Measurements from ENCODE around the gene ZDHHC19.
"Not testable (repeated sequence)": the region's sequence is repeated elsewhere in the genome, so short reads cannot be mapped to it uniquely, and the experiment has no call there.

ZDHHC19 gene

DNA sequence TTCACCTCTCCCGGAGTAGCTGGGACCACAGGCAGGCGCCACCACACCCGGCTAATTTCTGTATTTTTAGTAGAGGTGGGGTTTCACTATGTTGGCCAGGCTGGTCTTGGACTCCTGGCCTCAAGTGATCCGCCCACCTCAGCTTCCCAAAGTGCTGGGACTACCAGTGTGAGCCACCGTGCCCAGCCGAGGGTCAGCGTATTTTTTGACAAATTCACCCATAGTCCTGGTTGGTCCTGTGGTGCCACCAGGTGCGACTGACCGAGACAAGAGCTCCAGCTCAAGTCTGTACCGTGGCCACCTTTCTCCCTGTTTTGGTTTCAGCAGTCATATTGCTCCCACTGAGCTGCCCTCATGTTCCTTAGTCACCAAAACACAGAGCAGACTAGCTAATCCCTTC is 13.9 kb upstream of the ZDHHC19 start:
- DNase-seq: no peak

DNA sequence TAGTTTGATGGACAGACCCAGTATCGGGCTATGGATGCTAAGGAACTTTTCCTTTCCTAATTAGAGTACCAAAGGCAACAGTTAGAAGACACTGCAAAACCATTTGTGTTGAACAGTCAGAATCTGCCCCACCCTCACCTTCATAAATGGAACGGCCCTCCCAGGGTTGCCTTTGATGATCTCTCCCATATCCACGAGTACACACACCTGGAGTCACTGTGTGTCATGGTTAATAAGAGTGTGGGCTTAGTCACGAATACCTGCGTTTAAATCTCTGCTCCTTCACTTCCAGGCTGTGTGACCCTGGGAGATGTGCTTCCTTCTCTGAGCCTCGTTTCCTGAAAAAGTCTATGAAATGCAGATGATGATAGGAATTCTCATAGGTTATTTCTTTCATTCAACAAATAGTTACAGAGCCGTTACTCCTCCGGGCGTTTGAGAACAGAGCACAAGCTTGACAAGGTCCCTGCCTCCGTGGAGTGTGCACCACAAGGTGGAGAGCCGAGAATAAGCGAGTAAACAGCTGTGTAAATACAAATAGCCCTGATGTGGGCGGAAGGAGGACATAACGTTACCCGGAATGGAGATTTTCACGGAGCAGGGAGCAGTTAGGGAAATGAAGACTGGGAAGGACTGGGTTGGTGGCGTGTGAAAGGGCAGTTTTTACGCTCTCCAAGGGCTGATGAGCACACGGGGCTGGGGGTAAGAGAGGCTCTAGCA is 11.8 kb upstream of the ZDHHC19 start:
- no peak for DNase-seq

GRCh38 chr3:196220991-196221390 is 9.8 kb upstream of the ZDHHC19 start:
- DNase-seq: no peak

GRCh38 chr3:196220587-196220986 is 9.4 kb upstream of the ZDHHC19 start:
- DNase-seq: no peak

- DNase-seq: no peak
Observed at GRCh38 chr3:196219970-196220311, 8.7 kb upstream of the ZDHHC19 start.

GRCh38 chr3:196219194-196219969 is 8.2 kb upstream of the ZDHHC19 start:
- peak; percentile 29 for DNase-seq

- peak; percentile 23 for DNase-seq
Observed at GRCh38 chr3:196218155-196218712, 7.0 kb upstream of the ZDHHC19 start.

GRCh38 chr3:196217307-196218154 is 6.3 kb upstream of the ZDHHC19 start:
- DNase-seq: no peak

GRCh38 chr3:196216681-196217211 is 5.5 kb upstream of the ZDHHC19 start:
- DNase-seq: no peak

DNA sequence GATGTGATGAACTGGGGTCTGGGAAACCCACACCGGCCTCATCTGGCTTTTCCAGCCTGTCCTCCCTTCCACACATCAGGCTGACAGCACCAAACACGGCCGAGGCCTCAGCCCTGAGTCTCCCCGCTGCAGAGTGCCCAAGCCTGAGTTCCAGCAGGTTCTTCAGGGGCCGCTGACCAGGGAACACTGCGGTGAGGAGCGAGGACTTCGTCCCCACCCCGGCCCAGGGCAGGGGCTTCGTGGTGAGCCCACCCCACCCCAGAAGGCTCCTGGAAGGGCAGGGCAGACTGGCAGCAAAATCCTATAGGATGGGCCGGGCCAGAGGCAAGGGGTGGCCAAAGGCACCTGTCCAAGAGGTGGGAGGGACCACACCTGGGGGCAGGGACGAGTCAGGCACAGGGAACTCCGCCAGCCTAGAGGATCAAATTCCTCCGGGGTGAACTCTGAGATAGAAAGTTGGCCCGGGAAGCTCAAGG is 4.9 kb upstream of the ZDHHC19 start, which contains the start of gene SLC51A:
Gene SLC51A, plus strand, starts transcription at position 446 of the 476 bp plus-strand sequence. CDS start 179 bp downstream, outside the sequence.
- no peak for DNase-seq

DNA sequence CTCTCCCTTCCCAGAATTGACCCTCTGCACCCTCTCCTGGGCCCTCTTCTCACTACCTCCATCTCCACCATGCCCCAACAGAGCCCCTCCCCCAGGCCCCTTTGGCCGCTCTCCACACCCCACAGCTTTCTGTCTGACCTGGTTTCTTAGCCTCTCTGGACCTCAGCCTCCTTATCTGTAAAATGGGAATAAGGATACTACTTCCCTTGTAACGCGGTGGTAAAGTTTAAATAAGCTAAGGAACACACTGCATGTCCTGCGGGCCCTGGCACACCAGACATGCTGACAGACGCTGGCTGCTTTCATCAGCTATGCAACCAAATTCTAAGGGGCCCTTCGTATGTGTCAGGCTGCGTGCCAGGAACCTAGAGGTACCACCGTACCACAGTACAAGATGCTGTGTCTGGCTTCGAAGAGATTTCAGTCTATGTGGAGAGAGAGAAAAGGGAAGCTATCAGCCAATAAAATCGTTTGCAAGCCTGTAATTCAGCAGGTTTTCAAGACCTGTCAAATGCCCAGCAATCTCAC is 4.4 kb upstream of the ZDHHC19 start:
- DNase-seq: no peak

GRCh38 chr3:196214783-196215441 is 3.7 kb upstream of the ZDHHC19 start:
- DNase-seq: no peak

DNA sequence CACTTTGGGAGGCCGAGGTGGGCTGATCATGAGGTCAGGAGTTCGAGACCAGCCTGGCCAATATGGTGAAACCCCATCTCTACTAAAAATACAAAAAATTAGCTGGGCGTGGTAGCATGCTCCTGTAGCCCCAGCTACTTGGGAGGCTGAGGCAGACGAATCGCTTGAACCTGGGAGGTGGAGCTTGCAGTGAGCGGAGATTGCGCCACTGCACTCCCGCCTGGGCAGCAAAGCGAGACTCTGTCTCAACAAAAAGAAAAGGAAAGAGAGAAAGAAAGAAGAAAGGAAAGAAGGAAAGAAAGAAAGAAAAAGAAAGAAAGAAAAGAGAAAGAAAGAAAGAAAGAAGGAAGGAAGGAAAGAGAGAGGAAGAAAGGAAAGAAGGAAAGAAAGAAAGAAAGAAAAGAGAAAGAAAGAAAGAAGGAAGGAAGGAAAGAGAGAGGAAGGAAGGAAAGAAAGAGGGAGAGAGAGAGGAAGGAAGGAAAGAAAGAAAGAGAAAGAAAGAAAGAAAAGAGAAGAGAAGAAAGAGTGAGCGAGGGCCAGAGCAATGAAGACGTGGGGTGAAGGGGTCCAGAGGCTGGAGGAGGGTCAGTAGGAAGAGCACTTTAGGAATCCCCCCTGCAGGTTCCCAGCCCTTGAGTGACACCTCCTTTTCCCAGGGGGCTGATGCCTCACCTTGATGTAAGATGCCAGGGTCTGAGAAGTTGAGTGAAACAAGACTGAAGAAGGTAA is 1.1 kb downstream of the ZDHHC19 start:
- not testable (repeated sequence) for DNase-seq

GRCh38 chr3:196208942-196209695 is 2.1 kb downstream of the ZDHHC19 start:
- no peak for DNase-seq

DNA sequence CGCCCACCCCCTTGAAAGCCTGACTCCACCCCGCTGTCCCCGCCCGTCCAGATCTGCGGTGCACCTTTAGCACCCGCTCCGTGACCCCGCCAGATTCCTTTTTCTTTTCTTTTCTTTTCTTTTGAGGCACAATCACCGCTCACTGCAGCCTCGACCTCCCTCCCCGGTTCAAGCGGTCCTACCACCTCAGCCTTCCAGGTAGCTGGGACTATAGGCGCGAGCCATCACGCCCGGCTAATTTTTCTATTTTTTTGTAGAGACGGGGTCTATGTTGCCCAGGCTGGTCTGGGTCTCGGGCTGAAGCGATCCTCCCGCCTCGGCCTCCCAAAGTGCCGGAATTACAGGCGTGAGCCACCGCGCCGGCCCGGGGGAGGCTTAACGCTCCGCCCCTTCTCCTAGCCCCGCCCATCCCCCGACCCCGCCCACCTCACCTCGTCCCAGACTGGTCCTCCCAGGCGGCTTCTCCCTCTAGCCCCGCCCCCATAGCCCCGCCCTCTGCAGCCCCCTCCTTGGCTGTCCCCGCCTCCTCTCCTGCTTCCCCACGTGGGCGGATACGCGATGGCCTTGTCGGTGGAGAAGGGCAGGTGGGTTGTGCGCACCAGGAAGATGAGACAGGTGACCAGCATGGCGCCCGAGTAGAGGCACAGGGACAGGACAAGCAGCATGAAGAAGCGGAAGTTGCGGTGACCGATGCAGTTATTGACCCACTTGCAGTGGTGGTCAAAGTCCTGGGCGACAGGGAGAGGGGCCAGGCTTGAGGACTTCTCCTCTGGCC is 3.2 kb downstream of the ZDHHC19 start:
- no peak for DNase-seq

GRCh38 chr3:196207159-196207832 is 3.9 kb downstream of the ZDHHC19 start:
- no peak for DNase-seq

DNA sequence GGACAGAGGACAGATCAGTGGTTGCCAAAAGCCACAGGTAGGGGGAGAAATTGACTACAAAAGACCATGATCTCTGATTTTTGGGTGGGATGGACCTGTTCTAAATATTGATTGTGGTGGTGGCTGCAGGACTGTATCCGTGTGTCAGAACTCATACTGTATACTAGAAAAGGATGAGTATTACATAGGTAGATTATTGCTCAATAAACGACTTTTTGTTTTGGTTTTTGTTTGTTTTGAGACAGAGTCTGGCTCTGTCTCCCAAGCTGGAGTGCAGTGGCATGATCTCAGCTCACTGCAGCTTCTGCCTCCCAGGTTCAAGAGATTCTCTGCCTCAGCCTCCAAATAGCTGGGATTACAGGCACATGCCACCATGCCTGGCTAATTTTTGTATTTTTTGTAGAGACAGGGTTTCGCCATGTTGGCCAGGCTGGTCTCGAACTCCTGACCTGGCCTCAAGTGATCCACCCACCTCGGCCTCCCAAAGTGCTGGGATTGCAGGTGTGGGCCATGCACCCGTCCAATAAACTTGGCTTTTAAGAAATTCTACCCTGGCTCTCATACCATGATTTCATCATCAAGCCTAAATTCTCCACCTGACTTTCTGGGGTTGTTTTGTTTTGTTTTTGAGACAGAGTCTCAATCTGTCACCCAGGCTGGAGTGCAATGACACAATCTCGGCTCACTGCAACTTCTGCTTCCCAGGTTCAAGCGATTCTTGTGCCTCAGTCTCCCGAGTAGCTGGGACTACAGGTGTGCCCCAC is 5.6 kb downstream of the ZDHHC19 start:
- DNase-seq: not testable (repeated sequence)

DNA sequence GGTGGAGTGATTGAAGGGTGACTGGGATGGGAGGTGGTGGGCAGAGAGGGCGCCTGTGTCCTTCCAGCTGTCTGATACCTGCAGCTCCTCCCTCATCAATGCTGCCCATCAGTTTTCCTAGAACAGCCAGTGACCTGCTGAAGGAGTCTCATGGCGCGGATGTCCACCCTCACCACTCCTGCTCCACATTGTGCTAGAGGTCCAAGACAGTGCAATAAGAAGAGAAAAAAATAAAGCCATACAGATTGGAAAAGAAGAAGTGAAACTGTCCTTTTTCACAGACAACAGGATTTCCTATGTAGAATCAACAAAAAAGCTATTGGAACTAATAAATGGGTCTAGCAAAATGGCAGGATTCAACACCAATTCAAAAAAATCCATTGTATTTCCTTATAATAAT is 7.4 kb downstream of the ZDHHC19 start:
- DNase-seq: no peak

Data from NCI-H748 treated with DMSO at 0.1 percent for 48 hours (cell line).